CD4-positive, alpha-beta T cell treated with Interleukin-2 at 100 ng/mL for 4 hours (primary cell): ENCODE results near the gene SERPINH1.

Experiments used
- DNase-seq: peaks from one replicate; pipeline ENCODE4 v3.0.0-alpha.2; 2020; ENCODE audit warnings: low spot score

The SERPINH1 gene

DNA sequence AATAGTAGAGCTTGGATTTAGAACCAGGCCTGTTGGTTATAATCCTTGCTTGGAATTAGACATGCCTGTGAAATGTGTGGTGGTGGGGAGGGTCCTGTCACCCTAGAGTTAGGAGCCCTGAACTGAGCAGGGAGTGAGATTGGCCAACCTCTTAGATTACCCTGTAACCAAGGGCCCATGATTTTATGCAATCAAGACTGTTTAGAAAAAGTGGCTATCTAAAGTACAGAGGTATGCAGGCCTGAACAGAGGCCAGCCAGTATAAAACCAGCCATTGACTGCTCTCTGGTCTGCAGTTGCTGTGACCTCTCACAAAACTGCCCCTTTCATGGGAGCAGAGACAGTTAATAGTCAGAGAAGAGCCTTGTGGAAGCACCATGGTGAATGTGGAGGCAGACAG, 36.2 kb downstream of the SERPINH1 start:
- DNase-seq, result no peak

DNA sequence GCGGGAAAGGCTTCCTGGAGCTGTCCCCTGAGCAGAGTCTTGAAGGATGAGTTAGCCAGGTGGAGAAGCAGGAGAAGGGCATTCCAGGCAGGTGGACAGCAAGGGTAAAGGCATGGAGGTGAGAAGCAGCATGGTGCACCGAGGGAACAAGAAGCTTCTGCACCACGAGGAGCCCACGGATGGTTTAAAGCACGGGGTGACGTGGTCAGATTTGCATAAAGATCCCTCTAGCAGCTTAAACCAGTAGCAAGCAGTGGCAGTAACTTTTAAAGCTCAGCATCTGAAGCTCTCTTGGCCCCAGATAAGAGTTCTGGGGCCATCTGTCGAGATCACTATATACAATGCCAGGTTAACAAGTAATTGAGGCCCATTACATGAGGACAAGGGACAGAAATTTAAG, 36.8 kb downstream of the SERPINH1 start:
- DNase-seq, result no peak

GRCh38 chr11:75600356-75600755, 38.3 kb downstream of the SERPINH1 start:
- no peak for DNase-seq

DNA sequence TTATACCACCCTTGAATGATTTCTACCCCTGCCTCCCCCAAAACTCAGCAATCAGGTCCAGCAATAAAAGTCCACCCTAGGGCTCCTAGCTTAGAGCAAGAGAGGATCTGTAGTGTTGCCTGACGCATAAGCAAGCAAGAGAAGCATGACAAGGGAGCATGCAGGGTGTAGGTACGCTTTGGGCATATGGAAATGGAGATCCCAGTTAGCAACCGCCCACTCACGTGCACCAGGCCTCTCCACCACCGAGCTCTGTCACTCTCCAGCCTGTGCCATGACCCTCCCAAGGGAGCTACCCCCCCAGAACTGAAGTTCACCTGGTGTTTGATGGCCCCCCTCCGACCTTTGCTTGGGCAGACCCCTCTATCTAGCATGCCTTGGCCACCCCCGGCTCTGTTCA, 39.4 kb downstream of the SERPINH1 start:
- DNase-seq, result no peak

GRCh38 chr11:75602951-75603350, 40.9 kb downstream of the SERPINH1 start:
- DNase-seq, result no peak

DNA sequence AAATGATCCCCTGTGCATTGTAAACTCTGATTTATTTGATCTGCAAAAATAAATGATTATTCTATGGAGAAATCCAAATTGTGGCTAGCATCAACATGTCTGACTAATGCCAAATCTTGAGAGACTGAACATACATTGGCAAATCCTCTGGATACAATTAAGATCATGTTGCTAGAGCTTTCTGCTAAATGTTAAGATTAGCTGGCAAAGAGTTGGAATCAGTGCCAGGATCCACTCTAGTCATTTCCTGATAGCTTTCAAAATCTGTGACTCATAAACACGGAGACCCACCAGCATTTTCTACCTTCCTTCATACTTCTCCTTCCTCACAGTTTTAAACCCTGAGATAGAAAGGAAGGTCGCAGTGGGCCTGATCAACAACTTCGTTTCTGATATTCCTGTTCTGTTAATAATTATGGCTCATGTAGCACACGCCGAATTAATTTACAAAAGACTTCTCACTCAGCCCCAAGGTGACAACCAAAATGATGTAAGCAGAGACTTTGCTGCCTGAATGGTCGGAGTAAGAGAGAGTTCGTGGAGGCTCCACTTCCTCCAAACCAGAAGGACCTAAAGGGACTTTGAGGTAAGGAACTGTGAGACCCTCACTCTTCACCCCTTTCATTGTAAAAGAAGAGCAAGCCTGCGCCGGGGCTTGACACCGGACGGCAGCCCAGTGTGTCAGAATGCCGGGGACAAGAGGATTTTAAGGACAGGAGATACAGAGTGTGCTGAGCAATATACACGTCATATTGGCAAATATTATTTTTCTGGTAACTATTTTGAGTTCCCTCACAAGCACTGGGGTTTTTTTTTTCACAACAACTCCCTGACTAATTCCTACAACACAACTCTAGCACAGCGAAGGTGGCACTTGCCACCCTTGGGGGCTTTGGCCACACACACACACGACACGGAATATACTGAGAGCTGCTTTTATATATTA, 42.0 kb downstream of the SERPINH1 start:
- DNase-seq, result no peak

- DNase-seq, result no peak
These were observed 44.0 kb downstream of the SERPINH1 start for GRCh38 chr11:75606099-75606498.

DNA sequence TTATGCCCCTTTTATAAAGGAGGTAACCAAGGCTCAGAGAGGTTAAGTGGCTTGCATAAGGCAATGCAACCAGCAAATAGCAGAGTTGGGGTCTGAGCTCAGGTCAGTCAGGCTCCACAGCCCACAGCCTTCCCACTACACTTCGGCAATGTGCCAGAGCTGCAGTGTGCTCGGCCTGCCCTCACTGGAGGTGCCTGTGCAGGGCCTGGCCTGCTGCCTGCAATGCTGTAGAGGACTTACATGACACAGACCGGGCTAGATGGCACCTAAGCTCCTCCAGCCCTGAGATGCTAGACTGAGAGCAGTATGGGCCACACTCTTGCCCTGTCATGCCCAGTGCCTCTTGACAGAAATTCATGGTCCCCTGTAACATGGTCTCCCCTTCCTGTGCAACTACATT, 49.8 kb downstream of the SERPINH1 start:
- DNase-seq, result no peak

DNA sequence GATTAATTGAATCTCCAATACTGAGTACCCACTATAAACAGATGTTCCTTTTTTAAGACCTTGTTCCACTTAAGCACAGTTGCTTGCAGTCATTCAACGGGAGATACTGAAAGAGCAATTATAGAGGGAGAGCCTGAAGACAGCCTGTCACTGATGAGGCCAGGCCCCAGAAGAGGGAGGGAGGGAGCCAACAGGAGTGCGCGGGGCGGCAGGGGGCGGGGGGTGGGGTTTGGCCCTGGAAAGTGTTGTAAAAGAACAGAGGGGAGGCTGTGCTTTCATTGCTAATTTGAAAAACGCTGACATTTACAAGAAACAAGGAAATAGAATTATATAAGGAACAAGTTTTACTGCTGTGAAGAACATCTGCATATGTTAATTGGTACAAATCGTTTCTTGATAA, 53.7 kb downstream of the SERPINH1 start:
- DNase-seq, result no peak

GRCh38 chr11:75616281-75616680, 54.2 kb downstream of the SERPINH1 start:
- no peak for DNase-seq
